Activated B cell treated with CpG ODN at 0.5 μM for 24 hours (primary cell): ENCODE measurements around the gene MC2R. TPM values are rescaled to one million over a fixed set of nuclear protein-coding genes. Genes with fewer than 3 reads are reported as not detected.

Experiments used
- ATAC-seq: fragments of 200-7000 bp; cut with Tn5 transposase; one replicate; pipeline ENCODE4 v1.10.0; 2021; ENCODE audit warnings: low read depth, mild to moderate bottlenecking, moderate library complexity
- CTCF ChIA-PET: fragments of 350-600 bp; sonication (Branson Sonifier 250); formaldehyde crosslinking; loops from one replicate; lab custom pipeline; 2021; ENCODE audit warnings: antibody characterized with exemption; lab: Charles Lee
- POLR2A ChIA-PET: fragments of 350-600 bp; sonication (Branson Sonifier 250); formaldehyde crosslinking; loops from one replicate; lab custom pipeline; 2021; ENCODE audit warnings: antibody characterized with exemption; lab: Charles Lee
- DNase-seq: peaks from one replicate; pipeline ENCODE4 v3.0.0; 2022
- H3K27ac Mint-ChIP-seq: one replicate; pipeline ENCODE4 v1.8.0; 2020; ENCODE audit warnings: mixed read lengths
- H3K27me3 Mint-ChIP-seq: one replicate; pipeline ENCODE4 v1.8.0; 2021; ENCODE audit warnings: mixed read lengths
- H3K36me3 Mint-ChIP-seq: one replicate; pipeline ENCODE4 v1.8.0; 2021; ENCODE audit warnings: low read depth, mixed read lengths
- H3K4me1 Mint-ChIP-seq: one replicate; pipeline ENCODE4 v1.8.0; 2021; ENCODE audit warnings: mixed read lengths
- H3K4me3 Mint-ChIP-seq: one replicate; pipeline ENCODE4 v1.8.0; 2020; ENCODE audit warnings: mild to moderate bottlenecking, mixed read lengths
- H3K9me3 Mint-ChIP-seq: one replicate; pipeline ENCODE4 v1.8.0; 2020; ENCODE audit warnings: mixed read lengths
- intact Hi-C: fragments of 100-400 bp; cut with micrococcal nuclease; formaldehyde crosslinking; loops from one replicate; pipeline ENCODE4 v1.15.1; 2024
- total RNA-seq: library from RNA; stranded (reverse); gene quantifications from 2 replicates; pipeline ENCODE4 v1.2.3, GENCODE V29; 2022
- TF ChIP-seq, protein P1 (sequence below): fragments of 200-600 bp; IDR thresholded peaks from one replicate; pipeline ENCODE4 v1.8.0; 2022; ENCODE audit warnings: antibody characterized with exemption, mild to moderate bottlenecking

Gene MC2R
- total RNA-seq, 1 donor from 2014 or later = not detected

DNA sequence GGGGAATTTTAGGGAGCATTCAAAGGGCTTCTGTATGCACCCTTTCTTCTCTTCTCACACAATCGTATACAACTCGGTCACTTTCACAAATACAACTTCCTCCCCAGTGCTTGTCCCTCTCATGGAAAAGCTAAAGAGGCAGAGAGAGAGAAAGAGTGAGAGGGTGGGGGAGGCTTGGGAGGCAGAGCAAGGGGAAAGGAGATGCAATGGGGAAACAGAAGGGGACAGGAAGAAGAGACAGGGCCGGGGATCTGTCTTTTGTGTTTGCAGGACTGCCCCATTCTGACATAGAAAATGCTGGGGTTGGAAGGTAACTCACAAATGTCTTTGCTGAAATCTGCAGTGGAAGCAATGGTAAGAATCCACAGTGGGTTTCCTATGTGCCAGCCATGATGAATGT, 2.1 kb upstream of the MC2R start:
- Mint-ChIP-seq H3K27ac (no peak overlapping the region), H3K36me3 (no peaks in the 10 kb centered on the region), H3K4me1 (no peaks in the 10 kb centered on the region), H3K9me3 (no peaks in the 10 kb centered on the region), H3K4me3 (no peak overlapping the region), H3K27me3 (peaks cover 2% of the 10 kb centered on the region)
- no peak for DNase-seq
- ATAC-seq = no peak
- POLR2A ChIA-PET = no interaction called here
- intact Hi-C loops = no loop called here
- CTCF ChIA-PET = no interaction called here
- TF ChIP-seq, protein P1, sequence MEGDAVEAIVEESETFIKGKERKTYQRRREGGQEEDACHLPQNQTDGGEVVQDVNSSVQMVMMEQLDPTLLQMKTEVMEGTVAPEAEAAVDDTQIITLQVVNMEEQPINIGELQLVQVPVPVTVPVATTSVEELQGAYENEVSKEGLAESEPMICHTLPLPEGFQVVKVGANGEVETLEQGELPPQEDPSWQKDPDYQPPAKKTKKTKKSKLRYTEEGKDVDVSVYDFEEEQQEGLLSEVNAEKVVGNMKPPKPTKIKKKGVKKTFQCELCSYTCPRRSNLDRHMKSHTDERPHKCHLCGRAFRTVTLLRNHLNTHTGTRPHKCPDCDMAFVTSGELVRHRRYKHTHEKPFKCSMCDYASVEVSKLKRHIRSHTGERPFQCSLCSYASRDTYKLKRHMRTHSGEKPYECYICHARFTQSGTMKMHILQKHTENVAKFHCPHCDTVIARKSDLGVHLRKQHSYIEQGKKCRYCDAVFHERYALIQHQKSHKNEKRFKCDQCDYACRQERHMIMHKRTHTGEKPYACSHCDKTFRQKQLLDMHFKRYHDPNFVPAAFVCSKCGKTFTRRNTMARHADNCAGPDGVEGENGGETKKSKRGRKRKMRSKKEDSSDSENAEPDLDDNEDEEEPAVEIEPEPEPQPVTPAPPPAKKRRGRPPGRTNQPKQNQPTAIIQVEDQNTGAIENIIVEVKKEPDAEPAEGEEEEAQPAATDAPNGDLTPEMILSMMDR = no peak

DNA sequence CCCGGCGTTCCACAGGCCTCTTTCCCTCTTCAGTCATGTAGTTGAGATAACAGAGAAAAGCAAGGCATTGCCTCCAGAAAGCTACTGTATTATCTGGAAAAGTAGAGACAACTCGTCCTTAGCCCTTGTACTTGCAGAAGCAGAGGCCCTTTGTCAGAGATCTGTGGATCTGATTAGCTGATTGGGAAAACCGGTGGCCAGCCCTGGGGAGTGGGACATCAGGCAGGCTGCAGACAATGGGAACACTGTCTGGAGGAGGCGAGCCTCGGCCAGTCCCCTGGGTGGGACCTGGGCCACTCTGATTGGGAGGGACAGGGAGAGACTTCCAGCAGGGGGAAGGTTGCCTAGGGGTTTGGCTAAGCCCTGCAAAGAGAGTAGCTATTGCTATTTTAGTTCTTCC, 1.2 kb upstream of the MC2R start:
- H3K27ac Mint-ChIP-seq = no peak overlapping the region

DNA sequence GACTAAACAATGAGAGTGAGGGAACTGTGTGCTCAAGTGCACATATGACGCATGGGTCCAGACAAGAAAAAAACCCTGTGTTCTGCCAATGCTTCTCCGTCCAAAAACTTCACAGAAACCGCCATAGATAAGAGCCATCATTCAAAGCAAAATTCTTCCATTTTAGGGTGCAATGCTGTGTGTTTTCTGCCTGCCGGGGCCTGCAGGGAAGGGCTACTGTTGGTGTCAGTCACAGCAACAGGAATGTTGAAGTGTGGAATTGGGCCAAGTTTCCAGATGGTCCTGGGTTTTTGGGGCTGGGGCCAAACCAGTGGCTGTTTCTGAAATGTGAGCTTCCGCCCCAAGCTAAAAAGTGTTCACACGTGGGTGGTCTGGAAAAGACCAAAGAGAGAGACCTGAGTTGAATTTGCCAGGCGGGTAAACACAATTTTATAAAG, 677 bp upstream of the MC2R start:
- no peaks in the 10 kb centered on the region for H3K9me3 Mint-ChIP-seq
- no peak overlapping the region for H3K4me3 Mint-ChIP-seq
- intact Hi-C loops = no loop called here
- no peak for DNase-seq
- H3K4me1 Mint-ChIP-seq = no peaks in the 10 kb centered on the region
- ChIA-PET CTCF (no interaction called here), POLR2A (no interaction called here)
- H3K36me3 Mint-ChIP-seq = no peaks in the 10 kb centered on the region
- no peak for ATAC-seq
- TF ChIP-seq, protein P1 = no peak
- peaks cover 2% of the 10 kb centered on the region for H3K27me3 Mint-ChIP-seq
- no peak overlapping the region for H3K27ac Mint-ChIP-seq

More for the DNA sequence above, 1.2 kb upstream of the MC2R start:
- ChIA-PET POLR2A (no interaction called here), CTCF (no interaction called here)
- ATAC-seq (no peak), DNase-seq (no peak)
- no peak overlapping the region for H3K4me3 Mint-ChIP-seq
- intact Hi-C loops = no loop called here
- no peaks in the 10 kb centered on the region for H3K36me3 Mint-ChIP-seq
- TF ChIP-seq, protein P1 = no peak
- H3K27me3 Mint-ChIP-seq = peaks cover 2% of the 10 kb centered on the region
- no peaks in the 10 kb centered on the region for H3K9me3 Mint-ChIP-seq
- no peaks in the 10 kb centered on the region for H3K4me1 Mint-ChIP-seq

DNA sequence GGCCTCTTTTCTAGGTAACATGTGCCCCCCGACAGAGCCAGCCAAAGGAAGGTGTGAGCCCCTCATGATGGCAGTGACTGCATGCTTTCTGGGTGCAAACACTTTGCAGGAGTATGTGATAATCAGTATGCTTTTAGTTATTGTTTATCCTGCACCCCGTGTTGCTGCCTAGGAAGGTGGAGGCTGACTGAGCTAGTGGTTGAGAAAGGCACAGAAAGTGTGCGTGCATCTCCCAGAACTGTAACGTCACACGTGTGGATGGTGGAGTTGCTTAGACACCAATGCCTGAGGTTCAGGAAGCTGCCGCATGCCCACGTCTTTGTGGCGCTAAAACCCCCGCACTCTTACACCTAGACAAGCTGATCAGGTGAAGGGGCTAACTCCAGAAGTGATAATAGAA, 580 bp downstream of the MC2R start:
- Mint-ChIP-seq H3K27ac (no peak overlapping the region), H3K9me3 (no peaks in the 10 kb centered on the region), H3K4me3 (no peak overlapping the region), H3K36me3 (no peaks in the 10 kb centered on the region), H3K4me1 (no peaks in the 10 kb centered on the region), H3K27me3 (peaks cover 4% of the 10 kb centered on the region)
- intact Hi-C loops = no loop called here
- DNase-seq = no peak
- no peak for ATAC-seq
- CTCF ChIA-PET = no interaction called here
- TF ChIP-seq, protein P1 = no peak
- POLR2A ChIA-PET = no interaction called here

DNA sequence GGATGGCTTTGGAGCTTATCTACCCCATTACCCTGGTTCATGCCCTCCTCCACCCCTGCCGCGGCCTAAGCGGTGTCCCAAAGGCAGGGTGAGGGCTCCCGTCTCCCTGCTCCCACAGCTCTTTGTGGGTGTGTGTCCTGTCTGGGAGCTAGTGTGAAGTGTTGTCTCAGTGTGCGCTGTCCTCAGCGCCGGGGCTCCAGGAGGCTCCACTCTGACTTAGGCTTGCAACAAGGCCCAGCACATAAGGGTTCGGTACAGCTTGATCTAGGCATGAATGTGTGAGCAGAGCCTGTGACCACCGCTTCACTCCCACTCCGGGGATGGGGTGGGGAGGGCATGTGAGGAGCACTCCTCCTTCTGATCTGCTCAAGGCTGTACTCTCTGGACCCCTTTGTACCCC, 1.2 kb downstream of the MC2R start:
- no peak for ATAC-seq

More for the DNA sequence above, 1.2 kb downstream of the MC2R start:
- TF ChIP-seq, protein P1 = no peak
- DNase-seq = no peak
- no peaks in the 10 kb centered on the region for H3K36me3 Mint-ChIP-seq
- no peaks in the 10 kb centered on the region for H3K9me3 Mint-ChIP-seq
- ChIA-PET POLR2A (no interaction called here), CTCF (no interaction called here)
- no peak overlapping the region for H3K27ac Mint-ChIP-seq
- intact Hi-C loops = no loop called here
- H3K4me1 Mint-ChIP-seq = no peaks in the 10 kb centered on the region
- H3K4me3 Mint-ChIP-seq = no peak overlapping the region
- H3K27me3 Mint-ChIP-seq = peaks cover 4% of the 10 kb centered on the region
